GM12874 (cell line): ENCODE results near the gene LMBR1.

ENCODE experiments used
- TF ChIP-seq, protein P1 (sequence below): IDR thresholded peaks from 2 replicates; pipeline ENCODE4 v1.5.1; 2011; ENCODE audit warnings: low read depth, mild to moderate bottlenecking, control low read depth, low read length, moderate library complexity; ENCODE audit not compliant: insufficient read depth

LMBR1 gene

DNA sequence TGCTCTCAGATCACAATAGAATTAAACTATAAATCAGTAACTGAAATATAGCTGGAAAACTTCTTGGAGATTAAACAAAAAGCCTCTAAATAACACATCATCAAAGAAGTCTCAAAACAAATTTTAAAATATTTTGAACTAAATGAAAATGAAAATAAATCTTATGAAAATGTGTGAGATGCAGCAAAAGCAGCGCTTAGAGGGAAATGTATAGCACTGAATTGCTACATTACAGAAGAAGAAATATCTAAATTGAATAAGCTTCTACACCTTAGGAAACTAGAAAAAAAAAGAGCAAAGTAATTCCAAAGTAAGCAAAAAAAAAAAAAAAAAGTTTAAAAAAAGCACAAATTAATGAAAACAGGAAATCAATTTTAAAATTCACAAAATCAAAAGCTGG is 35.2 kb downstream of the LMBR1 start:
- TF ChIP-seq, protein P1, sequence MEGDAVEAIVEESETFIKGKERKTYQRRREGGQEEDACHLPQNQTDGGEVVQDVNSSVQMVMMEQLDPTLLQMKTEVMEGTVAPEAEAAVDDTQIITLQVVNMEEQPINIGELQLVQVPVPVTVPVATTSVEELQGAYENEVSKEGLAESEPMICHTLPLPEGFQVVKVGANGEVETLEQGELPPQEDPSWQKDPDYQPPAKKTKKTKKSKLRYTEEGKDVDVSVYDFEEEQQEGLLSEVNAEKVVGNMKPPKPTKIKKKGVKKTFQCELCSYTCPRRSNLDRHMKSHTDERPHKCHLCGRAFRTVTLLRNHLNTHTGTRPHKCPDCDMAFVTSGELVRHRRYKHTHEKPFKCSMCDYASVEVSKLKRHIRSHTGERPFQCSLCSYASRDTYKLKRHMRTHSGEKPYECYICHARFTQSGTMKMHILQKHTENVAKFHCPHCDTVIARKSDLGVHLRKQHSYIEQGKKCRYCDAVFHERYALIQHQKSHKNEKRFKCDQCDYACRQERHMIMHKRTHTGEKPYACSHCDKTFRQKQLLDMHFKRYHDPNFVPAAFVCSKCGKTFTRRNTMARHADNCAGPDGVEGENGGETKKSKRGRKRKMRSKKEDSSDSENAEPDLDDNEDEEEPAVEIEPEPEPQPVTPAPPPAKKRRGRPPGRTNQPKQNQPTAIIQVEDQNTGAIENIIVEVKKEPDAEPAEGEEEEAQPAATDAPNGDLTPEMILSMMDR: no peak

DNA sequence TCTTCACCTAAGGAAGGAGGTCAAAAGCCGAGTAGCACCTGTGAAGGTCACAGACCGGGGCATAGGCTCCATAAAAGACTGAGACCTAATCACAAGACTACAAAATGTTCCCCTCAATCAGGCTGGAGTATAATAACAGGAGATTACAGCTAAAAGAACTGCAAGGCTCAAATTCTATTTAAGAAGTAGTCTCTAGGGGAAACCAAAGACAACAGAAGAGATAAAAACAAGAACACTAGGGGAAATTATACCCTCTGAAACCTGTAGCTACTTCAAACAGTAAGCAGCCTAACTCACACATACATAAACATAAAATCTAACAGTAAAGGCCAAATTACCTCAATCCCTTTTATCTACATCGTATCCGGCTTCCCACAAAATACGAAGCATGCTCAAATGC is 38.3 kb downstream of the LMBR1 start:
- TF ChIP-seq, protein P1: no peak

DNA sequence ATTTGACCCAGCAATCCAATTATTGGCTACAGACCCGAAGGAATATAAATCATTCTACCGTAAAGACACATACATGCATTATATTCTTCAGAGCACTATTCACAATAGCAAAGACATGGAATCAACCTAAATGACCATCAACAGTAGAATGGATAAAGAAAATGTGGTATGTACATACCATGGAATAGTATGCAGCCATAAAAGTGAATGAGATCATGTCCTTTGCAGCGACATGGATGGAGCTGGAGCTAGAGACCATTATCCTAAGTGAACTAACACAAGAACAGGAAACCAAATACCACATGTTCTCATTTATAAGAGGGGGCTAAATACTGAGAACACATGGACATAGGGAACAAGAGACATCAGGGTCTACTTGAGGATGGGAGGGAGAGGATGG is 44.0 kb downstream of the LMBR1 start:
- TF ChIP-seq, protein P1: no peak

DNA sequence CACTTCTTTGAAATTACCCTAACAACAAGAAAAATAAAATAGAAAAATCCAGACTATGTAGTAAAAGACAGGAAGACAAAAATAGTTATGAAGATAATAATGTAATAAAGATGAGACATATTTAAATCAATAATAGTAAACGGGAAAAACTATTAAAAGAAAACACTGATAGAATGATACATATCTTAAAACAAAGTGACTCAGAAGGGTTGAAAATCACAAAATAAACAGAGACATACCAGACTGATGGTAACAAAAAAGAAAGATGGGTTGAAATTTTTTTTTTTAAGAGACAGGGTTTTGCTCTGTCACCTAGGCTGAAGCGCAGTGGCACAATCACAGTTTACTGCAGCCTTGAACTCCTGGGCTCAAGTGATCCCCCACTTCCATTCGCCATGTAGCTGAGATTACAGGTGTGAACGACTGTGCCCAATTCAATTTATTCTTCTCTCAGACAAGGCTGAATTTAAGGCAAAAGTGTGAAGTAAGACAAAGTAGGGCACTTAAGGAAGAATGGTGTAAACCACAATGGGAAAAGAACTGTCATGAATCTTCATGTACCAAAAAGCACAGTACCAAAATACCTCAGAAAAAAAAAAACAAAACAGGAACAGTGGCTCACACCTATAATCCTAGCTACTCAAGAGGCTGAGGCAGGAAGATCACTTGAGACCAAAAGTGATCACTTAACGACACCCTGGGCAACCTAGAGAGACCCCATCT is 47.4 kb downstream of the LMBR1 start:
- TF ChIP-seq, protein P1: no peak

DNA sequence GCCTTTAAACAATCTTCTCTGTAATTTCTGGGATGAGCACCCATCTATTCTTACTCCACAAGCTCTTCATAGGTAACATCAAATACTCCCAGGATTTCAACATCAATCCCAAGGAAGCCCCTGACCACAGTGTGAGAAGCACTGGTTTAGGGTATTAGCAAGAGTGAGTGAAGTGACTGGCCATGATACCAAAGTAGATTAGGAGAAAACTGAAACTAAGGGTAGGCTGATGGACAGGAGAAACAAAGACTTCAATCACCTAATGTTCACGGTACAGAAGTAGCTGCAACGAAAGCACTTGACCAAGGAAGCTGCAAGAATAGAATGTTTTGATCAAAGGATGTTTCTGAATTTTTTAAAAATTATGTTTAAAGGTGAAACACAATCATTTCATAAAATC is 49.8 kb downstream of the LMBR1 start:
- TF ChIP-seq, protein P1: no peak

DNA sequence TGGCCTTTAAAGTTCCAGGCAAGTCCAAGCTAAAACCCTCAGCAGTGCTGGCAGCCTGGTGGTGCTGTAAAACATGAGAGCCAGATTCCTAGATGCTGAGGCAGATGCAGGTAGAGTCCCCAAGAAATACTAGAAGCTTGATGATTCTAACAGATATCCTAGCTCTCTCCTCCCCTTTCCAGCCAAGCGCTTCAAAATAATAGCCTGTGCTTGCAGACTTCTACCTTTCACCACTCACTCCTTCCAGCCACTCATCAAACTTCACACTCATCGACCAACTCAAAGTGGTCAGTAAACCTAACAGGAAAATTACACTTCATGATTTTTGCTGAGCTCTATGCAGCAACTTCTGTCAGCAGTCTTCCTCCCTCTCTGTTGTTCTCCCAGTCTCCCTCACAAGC is 50.2 kb downstream of the LMBR1 start:
- TF ChIP-seq, protein P1: no peak

DNA sequence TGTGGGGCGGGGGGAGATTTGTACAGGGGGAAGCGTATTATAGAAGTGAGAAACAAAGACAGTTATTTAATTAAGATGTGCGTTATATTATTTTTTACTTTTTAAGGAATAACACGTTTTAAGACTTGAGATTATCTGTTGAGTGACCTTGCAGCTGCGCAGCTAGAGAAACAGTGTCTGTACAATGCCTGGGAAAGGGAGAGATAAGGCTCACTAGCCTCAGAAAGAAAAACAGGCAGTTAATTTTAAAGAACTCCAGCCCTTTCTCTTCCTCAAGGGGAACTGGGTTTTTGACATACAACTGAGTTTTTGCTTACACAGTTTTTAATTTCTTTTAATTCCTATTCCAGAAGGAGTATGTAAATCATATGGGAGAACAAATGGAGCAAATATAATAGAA is 50.7 kb downstream of the LMBR1 start:
- TF ChIP-seq, protein P1: no peak
